Esophagus muscularis mucosa (tissue), 4 donors: ENCODE results near the gene CAMK1D. TPM values are rescaled to one million over a fixed set of nuclear protein-coding genes. Genes with fewer than 3 reads are reported as not detected.

Experiments used
- DNase-seq: peaks from one replicate; pipeline ENCODE4 v3.0.0-alpha.2; 2017; ENCODE audit errors: extremely low spot score
- H3K27ac ChIP-seq, 4 donors: fragments of 200-600 bp; sonication (generic); replicated peaks in 1 of 4; 1 replicate in 3 of 4; 2 replicates in 1 of 4; pipeline ENCODE4 v1.5.1; 2016 to 2019; ENCODE audit warnings: mild to moderate bottlenecking in 1 of 4
- H3K27me3 ChIP-seq, 4 donors: fragments of 200-600 bp; sonication (generic); one replicate each; pipeline versions ENCODE4 v1.5.1 to v1.6.0; 2016 to 2019
- H3K36me3 ChIP-seq, 4 donors: fragments of 200-600 bp; sonication (generic); one replicate each; pipeline ENCODE4 v1.5.1; 2016 to 2019
- H3K4me1 ChIP-seq, 4 donors: fragments of 200-600 bp; sonication (generic); one replicate each; pipeline ENCODE4 v1.5.1; 2016 to 2019
- H3K4me3 ChIP-seq, 4 donors: fragments of 200-600 bp; sonication (generic); 1 replicate in 2 of 4; 2 replicates in 2 of 4; pipeline ENCODE4 v1.5.1; 2016 to 2019; ENCODE audit warnings: mild to moderate bottlenecking in 4 of 4, moderate library complexity in 1 of 4
- H3K9me3 ChIP-seq, 4 donors: fragments of 200-600 bp; sonication (generic); 1 replicate in 3 of 4; 2 replicates in 1 of 4; pipeline ENCODE4 v1.5.1; 2016 to 2019
- CTCF ChIP-seq, 3 experiments: fragments of 200-600 bp in 2 of 3; fragments of 450-650 bp in 1 of 3; sonication (generic) in 2 of 3; IDR thresholded peaks; one replicate each; pipeline ENCODE4 v1.5.1; 2017 to 2019; ENCODE audit warnings: antibody characterized with exemption in 3 of 3, mild to moderate bottlenecking in 2 of 3, moderate library complexity in 1 of 3
- EP300 ChIP-seq: sonication (generic); formaldehyde crosslinking; IDR thresholded peaks from one replicate; pipeline ENCODE4 v1.6.1; 2017; ENCODE audit warnings: antibody characterized with exemption
- POLR2A ChIP-seq: fragments of 450-650 bp; IDR thresholded peaks from one replicate; pipeline ENCODE4 v1.6.1; 2017; ENCODE audit warnings: antibody characterized with exemption, moderate library complexity, mild to moderate bottlenecking, low read depth
- POLR2AphosphoS5 ChIP-seq, 2 donors: sonication (generic); formaldehyde crosslinking; IDR thresholded peaks; one replicate each; pipeline ENCODE4 v1.6.1; 2017; ENCODE audit warnings: antibody characterized with exemption in 2 of 2
- WGBS: methylation state at CpG from one replicate; pipeline ENCODE4 v1.1.5; 2018; 5-methylcytosine and 5-hydroxymethylcytosine counted together
- intact Hi-C: fragments of 100-400 bp; cut with DNase I; formaldehyde crosslinking; loops from one replicate; pipeline ENCODE4 v1.15.1; 2023
- total RNA-seq, 4 donors: library from RNA; depleted of rRNA; stranded (reverse); fragments of >200 nt; gene quantifications; one replicate each; pipeline versions ENCODE4 v1.1.0 to v1.2.1, GENCODE V29; 2016

CAMK1D gene
- total RNA-seq, 4 donors from 2014 or later = 8.4 to 15.4 (median 11.3) TPM

GRCh38 chr10:12639996-12640944, 290.9 kb downstream of the CAMK1D start:
- 88% methylated on average over 12 of the region's 12 CpGs for WGBS
- no peaks in the 10 kb centered on the region for H3K27me3 ChIP-seq
- TF ChIP-seq POLR2AphosphoS5 (IDR thresholded peaks at IDR 0.05) (no peak), CTCF (IDR thresholded peaks at IDR 0.05) (no peak), EP300 (no peak), POLR2A (no peak)
- peaks cover 0 to 24% (median 13%) of the 10 kb centered on the region in 4 donors for H3K4me1 ChIP-seq
- H3K9me3 ChIP-seq = no peaks in the 10 kb centered on the region
- no peak overlapping the region for H3K27ac ChIP-seq
- H3K36me3 ChIP-seq = no peaks in the 10 kb centered on the region
- intact Hi-C loops = no loop called here
- DNase-seq = no peak
- no peak overlapping the region for H3K4me3 ChIP-seq

- Histone ChIP-seq H3K9me3 (no peaks in the 10 kb centered on the region), H3K36me3 (no peaks in the 10 kb centered on the region), H3K27me3 (no peaks in the 10 kb centered on the region), H3K27ac (no peak overlapping the region), H3K4me3 (no peak overlapping the region), H3K4me1 (peaks cover 0 to 7% (median 5%) of the 10 kb centered on the region in 4 donors)
- 99% methylated on average over 7 of the region's 7 CpGs for WGBS
- DNase-seq = no peak
- TF ChIP-seq CTCF (IDR thresholded peaks at IDR 0.05) (no peak), POLR2A (no peak), EP300 (no peak), POLR2AphosphoS5 (IDR thresholded peaks at IDR 0.05) (no peak)
- intact Hi-C loops = no loop called here
These were observed 292.7 kb downstream of the CAMK1D start for GRCh38 chr10:12642036-12642435.

- H3K36me3 ChIP-seq = no peaks in the 10 kb centered on the region
- H3K27me3 ChIP-seq = no peaks in the 10 kb centered on the region
- H3K4me3 ChIP-seq = no peak overlapping the region
- TF ChIP-seq EP300 (no peak), POLR2AphosphoS5 (IDR thresholded peaks at IDR 0.05) (no peak), CTCF (IDR thresholded peaks at IDR 0.05) (no peak), POLR2A (no peak)
- H3K4me1 ChIP-seq = no peaks in the 10 kb centered on the region
- no peak overlapping the region for H3K27ac ChIP-seq
- 93% methylated on average over 12 of the region's 17 CpGs for WGBS
- H3K9me3 ChIP-seq = no peaks in the 10 kb centered on the region
- intact Hi-C loops = no loop called here
- no peak for DNase-seq
These were observed 293.9 kb downstream of the CAMK1D start for GRCh38 chr10:12643279-12643678.

GRCh38 chr10:12644380-12645144, 295.2 kb downstream of the CAMK1D start:
- no peak for DNase-seq
- intact Hi-C loops = no loop called here
- 88% methylated on average over 4 of the region's 4 CpGs for WGBS
- Histone ChIP-seq H3K4me1 (peaks cover 0 to 7% (median 0%) of the 10 kb centered on the region in 4 donors), H3K27me3 (no peaks in the 10 kb centered on the region), H3K36me3 (no peaks in the 10 kb centered on the region), H3K4me3 (no peak overlapping the region), H3K27ac (no peak overlapping the region), H3K9me3 (no peaks in the 10 kb centered on the region)
- TF ChIP-seq EP300 (no peak), POLR2AphosphoS5 (IDR thresholded peaks at IDR 0.05) (no peak), CTCF (IDR thresholded peaks at IDR 0.05) (no peak), POLR2A (no peak)
